Measurements from ENCODE around the gene ACY1. TPM values are rescaled to one million over a fixed set of nuclear protein-coding genes. Genes with fewer than 3 reads are reported as not detected.

The ACY1 gene
- total and polyA plus RNA-seq, 10 of the 15 experiments (the other 5 are each of a cell fraction or from before 2014, with no cell fraction given), result 18.5 to 42.2 (median 27.8) TPM

DNA sequence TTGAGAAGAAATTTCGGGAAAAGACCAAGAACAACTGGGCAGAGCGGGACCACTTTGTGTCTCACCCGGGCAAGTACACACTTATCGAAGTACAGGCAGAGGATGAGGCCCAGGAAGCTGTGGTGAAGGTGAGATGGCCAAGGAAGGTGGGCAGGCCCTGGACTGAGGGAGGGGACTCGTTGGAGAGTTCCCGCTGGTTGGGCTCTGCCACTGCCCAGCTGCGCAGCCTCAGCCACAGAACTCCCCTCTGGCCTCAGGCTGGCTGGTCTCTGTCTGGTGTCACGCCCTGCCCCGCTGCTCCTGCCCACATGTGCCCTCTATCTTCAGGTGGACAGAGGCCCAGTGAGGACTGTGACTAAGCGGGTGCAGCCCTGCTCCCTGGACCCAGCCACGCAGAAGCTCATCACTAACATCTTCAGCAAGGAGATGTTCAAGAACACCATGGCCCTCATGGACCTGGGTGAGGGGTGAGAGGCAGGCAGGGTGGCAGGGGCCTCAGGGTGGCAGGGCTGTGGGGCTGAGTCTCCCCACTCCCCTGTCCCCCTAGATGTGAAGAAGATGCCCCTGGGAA lies 38.8 kb upstream of the ACY1 start (continued):
- TF ChIP-seq, protein P1, sequence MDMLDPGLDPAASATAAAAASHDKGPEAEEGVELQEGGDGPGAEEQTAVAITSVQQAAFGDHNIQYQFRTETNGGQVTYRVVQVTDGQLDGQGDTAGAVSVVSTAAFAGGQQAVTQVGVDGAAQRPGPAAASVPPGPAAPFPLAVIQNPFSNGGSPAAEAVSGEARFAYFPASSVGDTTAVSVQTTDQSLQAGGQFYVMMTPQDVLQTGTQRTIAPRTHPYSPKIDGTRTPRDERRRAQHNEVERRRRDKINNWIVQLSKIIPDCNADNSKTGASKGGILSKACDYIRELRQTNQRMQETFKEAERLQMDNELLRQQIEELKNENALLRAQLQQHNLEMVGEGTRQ (IDR thresholded peaks at IDR 0.05; ENCODE audit: borderline replicate concordance, low read depth, low read length), result no peak
- TF ChIP-seq, protein P2, sequence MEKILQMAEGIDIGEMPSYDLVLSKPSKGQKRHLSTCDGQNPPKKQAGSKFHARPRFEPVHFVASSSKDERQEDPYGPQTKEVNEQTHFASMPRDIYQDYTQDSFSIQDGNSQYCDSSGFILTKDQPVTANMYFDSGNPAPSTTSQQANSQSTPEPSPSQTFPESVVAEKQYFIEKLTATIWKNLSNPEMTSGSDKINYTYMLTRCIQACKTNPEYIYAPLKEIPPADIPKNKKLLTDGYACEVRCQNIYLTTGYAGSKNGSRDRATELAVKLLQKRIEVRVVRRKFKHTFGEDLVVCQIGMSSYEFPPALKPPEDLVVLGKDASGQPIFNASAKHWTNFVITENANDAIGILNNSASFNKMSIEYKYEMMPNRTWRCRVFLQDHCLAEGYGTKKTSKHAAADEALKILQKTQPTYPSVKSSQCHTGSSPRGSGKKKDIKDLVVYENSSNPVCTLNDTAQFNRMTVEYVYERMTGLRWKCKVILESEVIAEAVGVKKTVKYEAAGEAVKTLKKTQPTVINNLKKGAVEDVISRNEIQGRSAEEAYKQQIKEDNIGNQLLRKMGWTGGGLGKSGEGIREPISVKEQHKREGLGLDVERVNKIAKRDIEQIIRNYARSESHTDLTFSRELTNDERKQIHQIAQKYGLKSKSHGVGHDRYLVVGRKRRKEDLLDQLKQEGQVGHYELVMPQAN (conservative IDR thresholded peaks at IDR 0.05), result no peak
- TF ChIP-seq, protein P3, sequence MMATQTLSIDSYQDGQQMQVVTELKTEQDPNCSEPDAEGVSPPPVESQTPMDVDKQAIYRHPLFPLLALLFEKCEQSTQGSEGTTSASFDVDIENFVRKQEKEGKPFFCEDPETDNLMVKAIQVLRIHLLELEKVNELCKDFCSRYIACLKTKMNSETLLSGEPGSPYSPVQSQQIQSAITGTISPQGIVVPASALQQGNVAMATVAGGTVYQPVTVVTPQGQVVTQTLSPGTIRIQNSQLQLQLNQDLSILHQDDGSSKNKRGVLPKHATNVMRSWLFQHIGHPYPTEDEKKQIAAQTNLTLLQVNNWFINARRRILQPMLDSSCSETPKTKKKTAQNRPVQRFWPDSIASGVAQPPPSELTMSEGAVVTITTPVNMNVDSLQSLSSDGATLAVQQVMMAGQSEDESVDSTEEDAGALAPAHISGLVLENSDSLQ (IDR thresholded peaks at IDR 0.05), result no peak
- TF ChIP-seq ZNF274 (IDR thresholded peaks at IDR 0.05; ENCODE audit: insufficient read depth, insufficient read length) (no peak), SMC3 (IDR thresholded peaks at IDR 0.05; ENCODE audit: borderline replicate concordance, low read length) (no peak)
- TF ChIP-seq, protein P4, sequence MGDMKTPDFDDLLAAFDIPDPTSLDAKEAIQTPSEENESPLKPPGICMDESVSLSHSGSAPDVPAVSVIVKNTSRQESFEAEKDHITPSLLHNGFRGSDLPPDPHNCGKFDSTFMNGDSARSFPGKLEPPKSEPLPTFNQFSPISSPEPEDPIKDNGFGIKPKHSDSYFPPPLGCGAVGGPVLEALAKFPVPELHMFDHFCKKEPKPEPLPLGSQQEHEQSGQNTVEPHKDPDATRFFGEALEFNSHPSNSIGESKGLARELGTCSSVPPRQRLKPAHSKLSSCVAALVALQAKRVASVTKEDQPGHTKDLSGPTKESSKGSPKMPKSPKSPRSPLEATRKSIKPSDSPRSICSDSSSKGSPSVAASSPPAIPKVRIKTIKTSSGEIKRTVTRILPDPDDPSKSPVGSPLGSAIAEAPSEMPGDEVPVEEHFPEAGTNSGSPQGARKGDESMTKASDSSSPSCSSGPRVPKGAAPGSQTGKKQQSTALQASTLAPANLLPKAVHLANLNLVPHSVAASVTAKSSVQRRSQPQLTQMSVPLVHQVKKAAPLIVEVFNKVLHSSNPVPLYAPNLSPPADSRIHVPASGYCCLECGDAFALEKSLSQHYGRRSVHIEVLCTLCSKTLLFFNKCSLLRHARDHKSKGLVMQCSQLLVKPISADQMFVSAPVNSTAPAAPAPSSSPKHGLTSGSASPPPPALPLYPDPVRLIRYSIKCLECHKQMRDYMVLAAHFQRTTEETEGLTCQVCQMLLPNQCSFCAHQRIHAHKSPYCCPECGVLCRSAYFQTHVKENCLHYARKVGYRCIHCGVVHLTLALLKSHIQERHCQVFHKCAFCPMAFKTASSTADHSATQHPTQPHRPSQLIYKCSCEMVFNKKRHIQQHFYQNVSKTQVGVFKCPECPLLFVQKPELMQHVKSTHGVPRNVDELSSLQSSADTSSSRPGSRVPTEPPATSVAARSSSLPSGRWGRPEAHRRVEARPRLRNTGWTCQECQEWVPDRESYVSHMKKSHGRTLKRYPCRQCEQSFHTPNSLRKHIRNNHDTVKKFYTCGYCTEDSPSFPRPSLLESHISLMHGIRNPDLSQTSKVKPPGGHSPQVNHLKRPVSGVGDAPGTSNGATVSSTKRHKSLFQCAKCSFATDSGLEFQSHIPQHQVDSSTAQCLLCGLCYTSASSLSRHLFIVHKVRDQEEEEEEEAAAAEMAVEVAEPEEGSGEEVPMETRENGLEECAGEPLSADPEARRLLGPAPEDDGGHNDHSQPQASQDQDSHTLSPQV (IDR thresholded peaks at IDR 0.05), result no peak

Measured in GM12878 (cell line).